ENCODE data around the gene NOD1.

The NOD1 gene

DNA sequence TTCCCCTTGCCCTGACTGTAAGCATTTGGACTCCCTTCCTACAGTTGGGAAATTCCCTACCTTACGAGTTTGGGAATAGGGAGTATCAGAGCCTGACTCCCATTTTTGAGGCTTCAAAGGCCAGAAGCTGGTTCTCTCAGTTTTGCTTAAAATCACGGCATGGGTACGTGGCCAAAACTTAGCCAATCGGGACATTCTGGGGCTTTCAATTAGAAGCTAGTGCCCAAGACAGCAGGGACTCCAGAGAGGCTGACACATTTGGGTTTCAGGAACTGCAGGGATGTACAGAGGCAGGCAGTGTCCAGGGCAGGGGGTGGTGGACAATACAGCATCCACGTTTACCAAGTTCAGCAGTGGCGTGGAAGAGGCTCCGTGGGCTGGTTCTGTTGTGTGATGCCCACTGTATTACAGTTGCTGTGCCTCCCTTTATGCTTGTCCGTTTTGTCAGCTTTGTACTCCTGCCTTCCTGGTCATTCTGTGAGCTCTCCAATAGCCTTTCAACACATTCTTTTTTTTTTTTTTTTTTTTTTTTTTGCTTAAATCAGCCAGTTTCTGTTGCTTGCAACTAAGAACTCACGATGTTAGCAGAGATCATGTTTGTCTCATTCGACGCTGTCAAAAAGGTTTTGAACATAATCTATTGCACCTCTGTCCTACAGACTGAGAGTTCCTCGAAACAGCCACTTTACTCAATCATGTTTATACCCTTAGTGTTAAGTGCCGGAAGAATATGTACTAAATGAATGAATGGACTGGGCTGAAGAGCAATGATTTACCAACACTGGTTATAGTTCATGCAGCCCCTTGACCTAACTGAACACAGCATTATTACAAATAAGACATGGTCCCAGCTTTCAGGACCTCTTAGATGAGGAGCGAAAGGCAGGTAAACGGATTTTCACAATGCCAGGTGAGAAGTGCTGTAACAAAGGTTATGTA lies 25.0 kb upstream of the NOD1 start:
- peak overlapping the region; percentile 88 for H3K4me3 ChIP-seq (ENCODE audit: low read depth, low read length)
- DNase-seq (ENCODE audit: low read depth): peak; percentile 15
- TF ChIP-seq, protein P1, sequence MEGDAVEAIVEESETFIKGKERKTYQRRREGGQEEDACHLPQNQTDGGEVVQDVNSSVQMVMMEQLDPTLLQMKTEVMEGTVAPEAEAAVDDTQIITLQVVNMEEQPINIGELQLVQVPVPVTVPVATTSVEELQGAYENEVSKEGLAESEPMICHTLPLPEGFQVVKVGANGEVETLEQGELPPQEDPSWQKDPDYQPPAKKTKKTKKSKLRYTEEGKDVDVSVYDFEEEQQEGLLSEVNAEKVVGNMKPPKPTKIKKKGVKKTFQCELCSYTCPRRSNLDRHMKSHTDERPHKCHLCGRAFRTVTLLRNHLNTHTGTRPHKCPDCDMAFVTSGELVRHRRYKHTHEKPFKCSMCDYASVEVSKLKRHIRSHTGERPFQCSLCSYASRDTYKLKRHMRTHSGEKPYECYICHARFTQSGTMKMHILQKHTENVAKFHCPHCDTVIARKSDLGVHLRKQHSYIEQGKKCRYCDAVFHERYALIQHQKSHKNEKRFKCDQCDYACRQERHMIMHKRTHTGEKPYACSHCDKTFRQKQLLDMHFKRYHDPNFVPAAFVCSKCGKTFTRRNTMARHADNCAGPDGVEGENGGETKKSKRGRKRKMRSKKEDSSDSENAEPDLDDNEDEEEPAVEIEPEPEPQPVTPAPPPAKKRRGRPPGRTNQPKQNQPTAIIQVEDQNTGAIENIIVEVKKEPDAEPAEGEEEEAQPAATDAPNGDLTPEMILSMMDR (conservative IDR thresholded peaks at IDR 0.05; ENCODE audit: low read depth, low read length): no peak

DNA sequence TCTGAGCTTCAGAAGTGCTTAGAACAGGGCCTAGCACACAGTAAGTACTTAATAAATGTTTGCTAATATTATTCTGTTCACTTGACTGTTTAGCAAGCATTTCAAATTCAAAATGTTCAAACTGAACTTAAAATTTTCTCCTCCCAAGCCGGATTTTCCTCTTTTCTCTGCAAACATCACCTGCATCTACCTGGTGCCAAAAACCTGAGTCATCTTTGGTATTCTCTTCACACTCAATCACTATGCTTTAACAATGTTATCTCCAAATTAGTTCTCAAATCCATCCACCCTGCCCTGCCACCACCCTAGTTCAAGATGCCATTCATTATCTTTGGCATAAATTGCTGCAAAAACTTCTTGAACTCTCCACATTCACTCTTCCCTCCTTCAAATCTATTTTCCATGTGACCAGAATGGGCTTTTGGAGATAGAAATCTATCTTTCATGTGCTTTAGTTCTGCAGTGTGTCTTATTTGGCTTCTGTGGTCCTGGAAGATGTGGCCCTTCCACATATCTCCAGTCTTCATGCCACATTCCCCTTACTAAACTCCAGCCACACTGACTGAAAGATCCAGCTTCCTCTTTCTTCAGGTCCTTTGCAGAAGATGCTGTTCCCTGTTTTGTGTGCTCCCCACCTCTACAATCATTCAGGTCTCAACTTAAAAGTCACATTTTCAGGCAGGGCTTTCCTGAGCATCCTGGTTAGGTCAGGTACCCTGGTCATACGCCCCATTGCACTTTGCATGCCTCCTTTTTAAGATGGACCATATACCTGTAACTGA lies 24.1 kb upstream of the NOD1 start:
- no peak overlapping the region for H3K4me3 ChIP-seq (ENCODE audit: low read depth, low read length)
- DNase-seq (ENCODE audit: low read depth): no peak
- TF ChIP-seq, protein P1 (conservative IDR thresholded peaks at IDR 0.05; ENCODE audit: low read depth, low read length): no peak

DNA sequence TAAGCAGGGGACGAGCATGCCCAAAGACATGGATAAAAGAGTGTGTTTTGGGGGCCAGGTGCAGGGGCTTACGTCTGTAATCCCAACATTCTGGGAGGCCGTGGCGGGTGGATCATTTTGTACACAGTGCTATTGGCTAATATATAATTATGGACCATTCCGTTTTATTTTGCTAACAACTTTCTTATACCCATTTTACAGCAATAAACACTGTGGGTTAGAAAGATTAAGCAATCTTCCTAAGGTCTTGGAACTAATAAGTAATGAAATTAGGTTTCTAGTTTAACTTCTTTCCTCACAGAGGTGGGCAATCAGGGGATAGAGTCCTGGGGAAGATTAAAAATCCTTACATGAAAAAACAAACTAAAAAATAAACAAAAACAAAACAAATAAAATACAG lies 22.7 kb upstream of the NOD1 start:
- TF ChIP-seq, protein P1 (conservative IDR thresholded peaks at IDR 0.05; ENCODE audit: low read depth, low read length): no peak
- H3K4me3 ChIP-seq (ENCODE audit: low read depth, low read length): no peak overlapping the region
- DNase-seq (ENCODE audit: low read depth): no peak

DNA sequence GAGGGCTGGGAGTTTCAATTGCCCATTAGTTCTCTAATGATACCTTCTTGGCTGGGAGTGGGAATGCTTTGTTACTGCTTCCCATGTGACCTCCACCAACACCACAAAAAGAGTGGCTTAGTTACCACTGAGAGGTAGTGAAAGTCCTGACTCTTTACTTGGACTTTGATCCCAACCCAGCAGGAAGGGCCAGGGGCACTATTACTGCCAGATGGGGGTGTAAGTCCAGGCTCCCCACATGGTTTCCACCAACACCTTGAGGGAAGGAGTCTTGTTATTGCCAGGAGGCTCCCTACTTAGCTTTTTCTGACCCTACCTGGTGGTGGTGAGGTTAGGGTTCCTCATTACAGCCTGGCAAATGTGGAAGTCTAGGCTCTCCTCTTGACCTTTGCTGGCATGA lies 14.6 kb upstream of the NOD1 start:
- TF ChIP-seq, protein P1 (conservative IDR thresholded peaks at IDR 0.05; ENCODE audit: low read depth, low read length): no peak
- DNase-seq (ENCODE audit: low read depth): no peak
- H3K4me3 ChIP-seq (ENCODE audit: low read depth, low read length): no peak overlapping the region

DNA sequence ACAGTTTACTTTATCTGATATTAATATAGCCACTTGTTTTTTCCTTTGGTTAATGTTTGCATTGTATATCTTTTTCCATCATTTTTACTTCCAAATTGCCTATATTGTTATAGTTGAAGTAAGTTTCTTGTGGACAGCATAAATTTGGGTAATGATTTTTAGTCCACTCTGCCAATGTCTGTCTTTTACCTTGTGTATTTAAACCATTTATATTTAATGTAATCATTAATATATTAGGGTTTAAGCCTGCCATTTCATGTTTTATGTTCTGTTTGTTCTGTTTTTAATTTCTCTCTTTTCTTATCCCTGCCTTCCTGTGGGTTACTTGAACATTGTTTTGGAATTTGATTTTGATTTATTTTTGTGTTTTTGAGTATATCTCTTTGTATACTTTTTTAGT lies 12.8 kb upstream of the NOD1 start:
- H3K4me3 ChIP-seq (ENCODE audit: low read depth, low read length): no peak overlapping the region
- TF ChIP-seq, protein P1 (conservative IDR thresholded peaks at IDR 0.05; ENCODE audit: low read depth, low read length): no peak
- no peak for DNase-seq (ENCODE audit: low read depth)

DNA sequence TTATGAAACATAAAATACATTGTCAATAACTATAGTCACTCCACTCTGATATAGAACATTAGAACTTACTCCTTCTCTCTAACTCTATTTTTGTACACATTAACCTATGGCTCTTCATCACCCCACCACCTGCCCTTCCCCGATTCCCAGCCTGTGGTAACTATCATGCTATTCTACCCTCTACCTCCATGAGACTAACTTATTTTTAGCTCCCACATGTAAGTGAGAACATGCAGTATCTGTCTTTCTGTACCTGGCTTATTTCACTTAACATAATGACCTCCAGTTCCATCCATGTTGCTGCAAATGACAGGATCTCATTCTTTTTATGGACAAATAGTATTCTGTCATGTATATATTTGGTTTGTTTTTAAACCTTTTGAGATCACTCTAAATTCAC lies 8.8 kb upstream of the NOD1 start:
- no peak for DNase-seq (ENCODE audit: low read depth)
- no peak overlapping the region for H3K4me3 ChIP-seq (ENCODE audit: low read depth, low read length)
- TF ChIP-seq, protein P1 (conservative IDR thresholded peaks at IDR 0.05; ENCODE audit: low read depth, low read length): no peak
